Erythroblast (primary cell): ENCODE results near the gene ANXA2R.

Experiments
- GATA1 ChIP-seq: IDR thresholded peaks from 2 replicates; pipeline ENCODE4 v1.6.1; 2011; ENCODE audit warnings: low read depth, mild to moderate bottlenecking, control low read depth, low read length, moderate library complexity
- POLR2A ChIP-seq: IDR thresholded peaks from 2 replicates; pipeline ENCODE4 v1.6.1; 2011; ENCODE audit warnings: mild to moderate bottlenecking, low read length

- TF ChIP-seq POLR2A = no peak
- TF ChIP-seq GATA1 = no peak
Measured at GRCh38 chr5:43000111-43000840, 39.8 kb downstream of the ANXA2R start.
